Measurements from ENCODE around the gene NAA15.
"Not testable (repeated sequence)": the region's sequence is repeated elsewhere in the genome, so short reads cannot be mapped to it uniquely, and the experiment has no call there.

NAA15 gene

GRCh38 chr4:139299536-139299935 is 1.8 kb upstream of the NAA15 start:
- no peak for DNase-seq

GRCh38 chr4:139300431-139301112 is 733 bp upstream of the NAA15 start:
- peak; percentile 7 for DNase-seq

- DNase-seq = peak; percentile 39
Observed at GRCh38 chr4:139301821-139302611, 711 bp downstream of the NAA15 start, which contains the start of gene NDUFC1. Gene NDUFC1 (minus strand): TSS chr4:139302477. CDS start chr4:139295798, 6,679 bp downstream.

GRCh38 chr4:139304920-139305319 is 3.6 kb downstream of the NAA15 start:
- no peak for DNase-seq

- no peak for DNase-seq
Observed at GRCh38 chr4:139311909-139312308, 10.6 kb downstream of the NAA15 start.

GRCh38 chr4:139312552-139313332 is 11.4 kb downstream of the NAA15 start:
- no peak for DNase-seq

- not testable (repeated sequence) for DNase-seq
Observed at GRCh38 chr4:139313414-139313813, 12.1 kb downstream of the NAA15 start.

- no peak for DNase-seq
Observed at GRCh38 chr4:139314047-139314800, 12.9 kb downstream of the NAA15 start.

GRCh38 chr4:139315221-139315675 is 13.9 kb downstream of the NAA15 start:
- no peak for DNase-seq

GRCh38 chr4:139316733-139317132 is 15.4 kb downstream of the NAA15 start:
- no peak for DNase-seq

- DNase-seq = no peak
Observed at GRCh38 chr4:139317635-139318034, 16.3 kb downstream of the NAA15 start.

GRCh38 chr4:139319571-139319970 is 18.3 kb downstream of the NAA15 start:
- DNase-seq = no peak

GRCh38 chr4:139322070-139322469 is 20.8 kb downstream of the NAA15 start:
- not testable (repeated sequence) for DNase-seq

GRCh38 chr4:139322541-139322940 is 21.2 kb downstream of the NAA15 start:
- DNase-seq = not testable (repeated sequence)

GRCh38 chr4:139324620-139325019 is 23.3 kb downstream of the NAA15 start:
- no peak for DNase-seq

GRCh38 chr4:139329665-139330200 is 28.4 kb downstream of the NAA15 start:
- no peak for DNase-seq

GRCh38 chr4:139330283-139330682 is 29.0 kb downstream of the NAA15 start:
- DNase-seq = no peak

GRCh38 chr4:139331185-139331584 is 29.9 kb downstream of the NAA15 start:
- no peak for DNase-seq

GRCh38 chr4:139333046-139333445 is 31.7 kb downstream of the NAA15 start:
- DNase-seq = no peak

GRCh38 chr4:139337612-139338011 is 36.3 kb downstream of the NAA15 start:
- no peak for DNase-seq

- DNase-seq = no peak
Observed at GRCh38 chr4:139361301-139361700, 60.0 kb downstream of the NAA15 start.

- DNase-seq = no peak
Observed at GRCh38 chr4:139367421-139368090, 66.3 kb downstream of the NAA15 start.
